H1 (cell line): ENCODE measurements around the gene GAD2.
A peak's percentile ranks its signal among the peaks of the same experiment; 100 is the strongest.

Experiments used
- ATF2 ChIP-seq: IDR thresholded peaks from 2 replicates; pipeline ENCODE4 v1.6.1; 2012; ENCODE audit warnings: low read length, inconsistent platforms
- BRCA1 ChIP-seq: IDR thresholded peaks from 2 replicates; pipeline ENCODE4 v1.6.1; 2012; ENCODE audit warnings: low read depth, low read length, improper control_type of control experiment
- CTCF ChIP-seq, 3 experiments: IDR thresholded peaks; 1 replicate in 2 of 3; 2 replicates in 1 of 3; pipeline versions ENCODE4 v1.5.1 to v1.6.1; 2011; ENCODE audit warnings: low read length in 3 of 3, mild to moderate bottlenecking in 3 of 3, inconsistent platforms in 2 of 3, low read depth in 1 of 3, moderate library complexity in 1 of 3; ENCODE audit not compliant: insufficient read depth in 1 of 3; ENCODE audit errors: control extremely low read depth in 1 of 3
- EP300 ChIP-seq, 2 experiments: IDR thresholded peaks; 1 replicate in 1 of 2; 2 replicates in 1 of 2; pipeline ENCODE4 v1.6.1; 2011 to 2012; ENCODE audit warnings: low read depth in 2 of 2, low read length in 2 of 2, mild to moderate bottlenecking in 2 of 2, borderline replicate concordance in 1 of 2, inconsistent platforms in 1 of 2, moderate library complexity in 1 of 2
- JUN ChIP-seq: IDR thresholded peaks from 2 replicates; pipeline ENCODE4 v1.6.1; 2011; ENCODE audit warnings: low read depth, mild to moderate bottlenecking, improper control_type of control experiment, low read length
- JUND ChIP-seq: IDR thresholded peaks from 2 replicates; pipeline ENCODE4 v1.6.1; 2011; ENCODE audit warnings: mild to moderate bottlenecking, improper control_type of control experiment, low read length
- POLR2A ChIP-seq, 2 experiments: IDR thresholded peaks; 1 replicate in 1 of 2; 2 replicates in 1 of 2; pipeline ENCODE4 v1.6.1; 2011; ENCODE audit warnings: low read depth in 2 of 2, low read length in 2 of 2, mild to moderate bottlenecking in 2 of 2; ENCODE audit errors: control extremely low read depth in 1 of 2
- RAD21 ChIP-seq, 2 experiments: IDR thresholded peaks in 1 of 2; conservative IDR thresholded peaks in 1 of 2; 2 replicates each; pipeline ENCODE4 v1.6.1; 2011; ENCODE audit warnings: low read depth in 2 of 2, low read length in 2 of 2, improper control_type of control experiment in 1 of 2, inconsistent platforms in 1 of 2, mild to moderate bottlenecking in 1 of 2, moderate library complexity in 1 of 2

- TF ChIP-seq RAD21 (IDR thresholded peaks at IDR 0.05 in 1 of 2, conservative IDR thresholded peaks at IDR 0.05 in 1 of 2; ENCODE audit: low read depth in 2 of 2, low read length in 2 of 2), result no peak
- no peak for TF ChIP-seq BRCA1
- no peak for TF ChIP-seq JUN
- TF ChIP-seq CTCF (IDR thresholded peaks at IDR 0.05; ENCODE audit: control extremely low read depth in 1 of 3, insufficient read depth in 1 of 3, low read depth in 1 of 3, low read length in 3 of 3), result no peak
- TF ChIP-seq EP300 (IDR thresholded peaks at IDR 0.05; ENCODE audit: borderline replicate concordance in 1 of 2, low read depth in 2 of 2, low read length in 2 of 2), result no peak
- TF ChIP-seq ATF2, result no peak
- TF ChIP-seq POLR2A (IDR thresholded peaks at IDR 0.05; ENCODE audit: control extremely low read depth in 1 of 2, low read depth in 2 of 2, low read length in 2 of 2), result no peak
- TF ChIP-seq JUND, result peak; percentile 94
Observed at GRCh38 chr10:26169466-26169865, 47.1 kb upstream of the GAD2 start.
